HG03457 (cell line): Measurements from ENCODE around the gene MAML3.

Experiments
- ATAC-seq: cut with Tn5 transposase; IDR thresholded peaks from one replicate; pipeline ENCODE4 v1.9.1; 2021; ENCODE audit warnings: moderate number of reproducible peaks; ENCODE audit not compliant: unreplicated experiment

Gene MAML3

GRCh38 chr4:139907001-139907809 is 246.8 kb downstream of the MAML3 start:
- no peak for ATAC-seq

GRCh38 chr4:139905489-139905888 is 248.5 kb downstream of the MAML3 start:
- no peak for ATAC-seq

GRCh38 chr4:139904406-139904805 is 249.6 kb downstream of the MAML3 start:
- no peak for ATAC-seq

- ATAC-seq, result no peak
These were observed 250.1 kb downstream of the MAML3 start for GRCh38 chr4:139903845-139904244.

GRCh38 chr4:139902321-139903320 is 251.4 kb downstream of the MAML3 start:
- no peak for ATAC-seq

- no peak for ATAC-seq
These were observed 252.3 kb downstream of the MAML3 start for GRCh38 chr4:139901531-139902320.

- no peak for ATAC-seq
These were observed 253.0 kb downstream of the MAML3 start for GRCh38 chr4:139900964-139901376.

GRCh38 chr4:139899346-139899745 is 254.6 kb downstream of the MAML3 start:
- no peak for ATAC-seq

- ATAC-seq, result no peak
These were observed 255.7 kb downstream of the MAML3 start for GRCh38 chr4:139898293-139898692.

- no peak for ATAC-seq
These were observed 257.8 kb downstream of the MAML3 start for GRCh38 chr4:139896091-139896604.

- ATAC-seq, result no peak
These were observed 260.2 kb downstream of the MAML3 start for GRCh38 chr4:139893801-139894200.

- ATAC-seq, result no peak
These were observed 260.8 kb downstream of the MAML3 start for GRCh38 chr4:139892973-139893736.

GRCh38 chr4:139890816-139891215 is 263.2 kb downstream of the MAML3 start:
- no peak for ATAC-seq

GRCh38 chr4:139889901-139890300 is 264.1 kb downstream of the MAML3 start:
- no peak for ATAC-seq

- ATAC-seq, result no peak
These were observed 264.7 kb downstream of the MAML3 start for GRCh38 chr4:139889264-139889663.

- ATAC-seq, result no peak
These were observed 265.8 kb downstream of the MAML3 start for GRCh38 chr4:139887962-139888735.

- ATAC-seq, result no peak
These were observed 266.6 kb downstream of the MAML3 start for GRCh38 chr4:139887376-139887802.

GRCh38 chr4:139886798-139887197 is 267.2 kb downstream of the MAML3 start:
- no peak for ATAC-seq

GRCh38 chr4:139884438-139884837 is 269.5 kb downstream of the MAML3 start:
- no peak for ATAC-seq
